BLaER1 (cell line): ENCODE results near the gene MAPK11.

ENCODE experiments used
- H3K27ac ChIP-seq: shearing (Covaris generic); formaldehyde crosslinking; 2 replicates; pipeline ENCODE4 v1.8.1; 2022
- H3K27me3 ChIP-seq: shearing (Covaris generic); formaldehyde crosslinking; 2 replicates; pipeline ENCODE4 v1.8.1; 2022
- H3K36me3 ChIP-seq: shearing (Covaris generic); formaldehyde crosslinking; 2 replicates; pipeline ENCODE4 v1.8.1; 2022
- H3K4me1 ChIP-seq: shearing (Covaris generic); formaldehyde crosslinking; 2 replicates; pipeline ENCODE4 v1.8.1; 2022
- H3K4me2 ChIP-seq: shearing (Covaris generic); formaldehyde crosslinking; 2 replicates; pipeline ENCODE4 v1.8.1; 2022
- H3K4me3 ChIP-seq: shearing (Covaris generic); formaldehyde crosslinking; 2 replicates; pipeline ENCODE4 v1.8.1; 2022
- H3K9ac ChIP-seq: shearing (Covaris generic); formaldehyde crosslinking; 2 replicates; pipeline ENCODE4 v1.8.1; 2022
- H3K9me3 ChIP-seq: shearing (Covaris generic); formaldehyde crosslinking; 2 replicates; pipeline ENCODE4 v1.8.1; 2022
- H4K20me1 ChIP-seq: shearing (Covaris generic); formaldehyde crosslinking; 2 replicates; pipeline ENCODE4 v1.8.1; 2022
- Cebpa-rat ChIP-seq: shearing (Covaris generic); IDR thresholded peaks from 2 replicates; pipeline ENCODE4 v1.8.1; 2022

MAPK11 gene

GRCh38 chr22:50297510-50298265 is 27.5 kb upstream of the MAPK11 start:
- Histone ChIP-seq H3K36me3 (0 out of 2 replicates have a peak, but pooled peaks cover 6% of the 10 kb centered on the region), H3K9me3 (no peaks in the 10 kb centered on the region), H3K4me2 (peak overlapping the region; percentile 100), H3K27ac (0 out of 2 replicates have a peak overlapping the region, but pooled peaks have one; percentile 49), H3K4me3 (no peak overlapping the region), H3K4me1 (peaks cover 99% of the 10 kb centered on the region), H4K20me1 (peaks cover 100% of the 10 kb centered on the region), H3K27me3 (no peaks in the 10 kb centered on the region), H3K9ac (peak overlapping the region; percentile 34; the same call in 1 of the 2 replicates)
- TF ChIP-seq Cebpa-rat, result no peak

- Histone ChIP-seq H3K4me3 (peak overlapping the region; percentile 41; the same call in 1 of the 2 replicates), H3K9me3 (no peaks in the 10 kb centered on the region), H3K27ac (peak overlapping the region; percentile 49; the same call in 1 of the 2 replicates), H3K4me2 (peak overlapping the region; percentile 100), H4K20me1 (peaks cover 100% of the 10 kb centered on the region), H3K27me3 (no peaks in the 10 kb centered on the region), H3K36me3 (0 out of 2 replicates have a peak, but pooled peaks cover 6% of the 10 kb centered on the region), H3K9ac (peak overlapping the region; percentile 34; the same call in 1 of the 2 replicates), H3K4me1 (peaks cover 99% of the 10 kb centered on the region)
- no peak for TF ChIP-seq Cebpa-rat
Observed at GRCh38 chr22:50296658-50297490, 26.7 kb upstream of the MAPK11 start.

GRCh38 chr22:50294319-50294656 is 24.1 kb upstream of the MAPK11 start:
- Histone ChIP-seq H3K9me3 (no peaks in the 10 kb centered on the region), H4K20me1 (peaks cover 100% of the 10 kb centered on the region), H3K27me3 (no peaks in the 10 kb centered on the region), H3K27ac (peak overlapping the region; percentile 73), H3K4me2 (peak overlapping the region; percentile 100), H3K4me1 (peaks cover 99% of the 10 kb centered on the region), H3K9ac (peak overlapping the region; percentile 75), H3K36me3 (peaks cover 32% of the 10 kb centered on the region), H3K4me3 (peak overlapping the region; percentile 58)
- no peak for TF ChIP-seq Cebpa-rat

- H3K4me1 ChIP-seq, result peaks cover 99% of the 10 kb centered on the region
- H3K4me2 ChIP-seq, result peak overlapping the region; percentile 100
- peak overlapping the region; percentile 73 for H3K27ac ChIP-seq
- H3K36me3 ChIP-seq, result peaks cover 35% of the 10 kb centered on the region
- H3K9ac ChIP-seq, result peak overlapping the region; percentile 75
- H3K9me3 ChIP-seq, result no peaks in the 10 kb centered on the region
- peaks cover 100% of the 10 kb centered on the region for H4K20me1 ChIP-seq
- H3K4me3 ChIP-seq, result peak overlapping the region; percentile 58
- no peaks in the 10 kb centered on the region for H3K27me3 ChIP-seq
- TF ChIP-seq Cebpa-rat, result no peak
Observed at GRCh38 chr22:50293441-50294318, 23.5 kb upstream of the MAPK11 start.

- peaks cover 91% of the 10 kb centered on the region for H3K4me1 ChIP-seq
- TF ChIP-seq Cebpa-rat, result no peak
- peaks cover 100% of the 10 kb centered on the region for H4K20me1 ChIP-seq
- H3K27ac ChIP-seq, result peak overlapping the region; percentile 73
- H3K9ac ChIP-seq, result peak overlapping the region; percentile 75
- peaks cover 40% of the 10 kb centered on the region for H3K36me3 ChIP-seq
- no peaks in the 10 kb centered on the region for H3K27me3 ChIP-seq
- H3K9me3 ChIP-seq, result no peaks in the 10 kb centered on the region
- H3K4me2 ChIP-seq, result peak overlapping the region; percentile 100
- peak overlapping the region; percentile 58 for H3K4me3 ChIP-seq
Observed at GRCh38 chr22:50292643-50293440, 22.7 kb upstream of the MAPK11 start.

- Histone ChIP-seq H3K9ac (no peak overlapping the region), H3K27me3 (no peaks in the 10 kb centered on the region), H3K4me1 (peaks cover 63% of the 10 kb centered on the region), H3K4me3 (no peak overlapping the region), H3K4me2 (no peak overlapping the region), H3K27ac (peak overlapping the region; percentile 66), H4K20me1 (peaks cover 99% of the 10 kb centered on the region), H3K36me3 (peaks cover 64% of the 10 kb centered on the region), H3K9me3 (no peaks in the 10 kb centered on the region)
- TF ChIP-seq Cebpa-rat, result no peak
Observed at GRCh38 chr22:50289942-50290630, 19.9 kb upstream of the MAPK11 start.

- Histone ChIP-seq H3K9ac (no peak overlapping the region), H3K9me3 (no peaks in the 10 kb centered on the region), H3K36me3 (peaks cover 70% of the 10 kb centered on the region), H3K27me3 (no peaks in the 10 kb centered on the region), H3K4me2 (no peak overlapping the region), H3K4me1 (peaks cover 56% of the 10 kb centered on the region), H3K27ac (no peak overlapping the region), H3K4me3 (no peak overlapping the region), H4K20me1 (peaks cover 99% of the 10 kb centered on the region)
- TF ChIP-seq Cebpa-rat, result no peak
Observed at GRCh38 chr22:50289151-50289941, 19.2 kb upstream of the MAPK11 start.

GRCh38 chr22:50287731-50288130 is 17.6 kb upstream of the MAPK11 start:
- no peak overlapping the region for H3K27ac ChIP-seq
- peaks cover 40% of the 10 kb centered on the region for H3K4me1 ChIP-seq
- no peaks in the 10 kb centered on the region for H3K9me3 ChIP-seq
- peaks cover 85% of the 10 kb centered on the region for H3K36me3 ChIP-seq
- H4K20me1 ChIP-seq, result peaks cover 91% of the 10 kb centered on the region
- no peaks in the 10 kb centered on the region for H3K27me3 ChIP-seq
- no peak overlapping the region for H3K4me2 ChIP-seq
- H3K9ac ChIP-seq, result no peak overlapping the region
- H3K4me3 ChIP-seq, result no peak overlapping the region
- no peak for TF ChIP-seq Cebpa-rat
